ENCODE measurements around the gene CCDC187.

GRCh38 chr9:136258299-136258625 lies 45.6 kb downstream of the CCDC187 start:
- TF ChIP-seq POLR2AphosphoS5 (IDR thresholded peaks at IDR 0.05; ENCODE audit: low read depth, low read length) (no peak), POLR2A (IDR thresholded peaks at IDR 0.05; ENCODE audit: low read depth, low read length) (no peak)

Data from GM12892 (cell line).